ENCODE data around the gene SDHC. TPM values are rescaled to one million over a fixed set of nuclear protein-coding genes. Genes with fewer than 3 reads are reported as not detected.
A peak's percentile ranks its signal among the peaks of the same experiment; 100 is the strongest.

Gene SDHC, protein sequence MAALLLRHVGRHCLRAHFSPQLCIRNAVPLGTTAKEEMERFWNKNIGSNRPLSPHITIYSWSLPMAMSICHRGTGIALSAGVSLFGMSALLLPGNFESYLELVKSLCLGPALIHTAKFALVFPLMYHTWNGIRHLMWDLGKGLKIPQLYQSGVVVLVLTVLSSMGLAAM
- 20.3 and 25.8 TPM in 2 replicates for total RNA-seq

DNA sequence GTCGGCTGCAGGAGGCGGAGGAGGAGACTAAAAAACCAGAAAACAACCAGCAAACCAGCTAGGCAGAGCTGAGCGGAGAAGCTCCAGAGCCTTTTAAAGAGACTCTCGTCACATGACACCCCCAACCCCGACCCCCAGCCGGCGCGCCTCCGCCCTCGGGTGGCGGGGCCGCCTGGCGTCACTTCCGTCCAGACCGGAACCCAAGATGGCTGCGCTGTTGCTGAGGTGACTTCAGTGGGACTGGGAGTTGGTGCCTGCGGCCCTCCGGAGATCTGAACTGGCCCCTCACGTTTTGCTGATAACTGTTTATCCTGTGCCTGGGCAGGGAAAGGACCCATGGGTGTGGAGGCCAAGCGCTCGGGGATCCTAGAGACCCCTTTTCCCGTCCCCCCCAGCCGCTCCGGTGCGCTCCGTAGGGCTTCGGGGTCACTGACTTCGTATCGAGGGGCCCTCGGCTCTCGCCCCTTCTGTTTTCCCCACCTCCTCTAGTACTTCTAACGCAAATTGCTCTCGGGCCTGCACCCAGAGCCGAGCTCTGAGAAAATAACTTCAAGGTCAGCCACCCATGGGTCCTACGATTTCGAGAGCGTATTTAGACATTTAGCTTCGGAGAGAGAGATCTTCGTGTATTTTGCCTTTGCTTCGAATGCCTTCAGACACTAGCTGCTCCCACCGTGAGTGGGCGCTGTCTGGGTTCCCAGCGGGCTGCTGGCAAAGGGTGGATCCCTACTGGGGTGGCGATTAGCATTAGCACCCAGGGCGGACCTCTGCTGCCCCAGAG is at the start of gene SDHC:
Gene SDHC, plus strand, starts transcription at position 181 of the 781 bp plus-strand sequence. Its CDS starts 25 bp downstream, at position 206.
- peak; percentile 57 for TF ChIP-seq CTCF (IDR thresholded peaks at IDR 0.05; ENCODE audit: insufficient read depth, low read depth, low read length)
- H3K4me3 ChIP-seq (ENCODE audit: low read depth, low read length): peak within 1 kb of the TSS; percentile 99
- DNase-seq (ENCODE audit: low read depth): peak; percentile 93

- TF ChIP-seq CTCF (IDR thresholded peaks at IDR 0.05; ENCODE audit: insufficient read depth, low read depth, low read length): no peak
- no peak for DNase-seq (ENCODE audit: low read depth)
- H3K4me3 ChIP-seq (ENCODE audit: low read depth, low read length): no peak overlapping the region
Measured at GRCh38 chr1:161265305-161265704, 48.9 kb upstream of the SDHC start.

- H3K4me3 ChIP-seq (ENCODE audit: low read depth, low read length): no peak overlapping the region
- no peak for TF ChIP-seq CTCF (IDR thresholded peaks at IDR 0.05; ENCODE audit: insufficient read depth, low read depth, low read length)
- DNase-seq (ENCODE audit: low read depth): no peak
Measured at GRCh38 chr1:161266202-161266601, 48.0 kb upstream of the SDHC start.

DNA sequence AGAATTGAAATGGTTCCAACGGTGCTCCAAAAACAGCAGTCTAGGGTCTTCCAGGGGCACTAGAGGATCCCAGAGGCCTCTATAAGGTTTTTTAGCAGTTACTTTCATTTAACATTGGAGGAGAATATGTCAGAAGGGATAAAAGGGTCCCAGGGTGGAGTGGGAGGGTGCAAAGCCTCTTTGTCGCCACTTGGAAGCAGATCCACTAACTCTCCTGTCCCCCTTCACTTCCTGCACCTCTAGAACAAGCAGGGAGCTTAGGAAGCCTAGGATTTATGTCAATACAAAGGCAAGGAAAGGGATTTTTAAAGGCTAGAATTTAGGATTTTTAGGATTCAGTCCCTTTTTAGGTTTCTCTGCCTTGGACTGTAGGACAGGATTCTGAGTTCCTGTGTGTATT is 47.3 kb upstream of the SDHC start:
- no peak for DNase-seq (ENCODE audit: low read depth)
- no peak overlapping the region for H3K4me3 ChIP-seq (ENCODE audit: low read depth, low read length)
- TF ChIP-seq CTCF (IDR thresholded peaks at IDR 0.05; ENCODE audit: insufficient read depth, low read depth, low read length): no peak

DNA sequence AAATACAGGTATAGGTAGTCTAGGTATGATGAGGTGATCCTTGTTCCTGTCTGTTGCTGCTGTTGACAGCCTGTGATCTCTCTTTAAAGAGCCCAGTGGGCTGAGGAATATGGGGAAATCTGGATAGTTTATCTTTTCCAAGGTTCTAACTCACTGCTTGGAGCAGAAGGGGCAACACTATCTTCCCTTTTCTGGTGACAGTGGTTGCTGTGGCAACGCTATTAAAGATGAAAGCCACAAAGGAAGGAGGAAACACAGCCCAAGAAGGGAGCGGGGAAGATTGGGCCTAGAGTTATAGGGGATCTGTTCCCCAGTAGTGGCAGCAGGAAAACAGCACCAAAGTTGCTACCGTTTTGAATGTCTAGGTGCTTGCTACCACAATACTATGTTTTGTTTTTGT is 46.9 kb upstream of the SDHC start:
- no peak overlapping the region for H3K4me3 ChIP-seq (ENCODE audit: low read depth, low read length)
- no peak for DNase-seq (ENCODE audit: low read depth)
- TF ChIP-seq CTCF (IDR thresholded peaks at IDR 0.05; ENCODE audit: insufficient read depth, low read depth, low read length): no peak

GRCh38 chr1:161273402-161273801 is 40.8 kb upstream of the SDHC start:
- TF ChIP-seq CTCF (IDR thresholded peaks at IDR 0.05; ENCODE audit: insufficient read depth, low read depth, low read length): no peak
- no peak overlapping the region for H3K4me3 ChIP-seq (ENCODE audit: low read depth, low read length)
- peak; percentile 19 for DNase-seq (ENCODE audit: low read depth)

Data from fibroblast of villous mesenchyme (primary cell).